Measurements from ENCODE around the gene GALP.

Gene GALP

GRCh38 chr19:56221851-56222250, 46.0 kb downstream of the GALP start:
- no peak overlapping the region for H3K4me3 ChIP-seq (replicated peaks; ENCODE audit: low read depth, low read length)
- no peak for DNase-seq (ENCODE audit: low read depth)
- TF ChIP-seq, protein P1, sequence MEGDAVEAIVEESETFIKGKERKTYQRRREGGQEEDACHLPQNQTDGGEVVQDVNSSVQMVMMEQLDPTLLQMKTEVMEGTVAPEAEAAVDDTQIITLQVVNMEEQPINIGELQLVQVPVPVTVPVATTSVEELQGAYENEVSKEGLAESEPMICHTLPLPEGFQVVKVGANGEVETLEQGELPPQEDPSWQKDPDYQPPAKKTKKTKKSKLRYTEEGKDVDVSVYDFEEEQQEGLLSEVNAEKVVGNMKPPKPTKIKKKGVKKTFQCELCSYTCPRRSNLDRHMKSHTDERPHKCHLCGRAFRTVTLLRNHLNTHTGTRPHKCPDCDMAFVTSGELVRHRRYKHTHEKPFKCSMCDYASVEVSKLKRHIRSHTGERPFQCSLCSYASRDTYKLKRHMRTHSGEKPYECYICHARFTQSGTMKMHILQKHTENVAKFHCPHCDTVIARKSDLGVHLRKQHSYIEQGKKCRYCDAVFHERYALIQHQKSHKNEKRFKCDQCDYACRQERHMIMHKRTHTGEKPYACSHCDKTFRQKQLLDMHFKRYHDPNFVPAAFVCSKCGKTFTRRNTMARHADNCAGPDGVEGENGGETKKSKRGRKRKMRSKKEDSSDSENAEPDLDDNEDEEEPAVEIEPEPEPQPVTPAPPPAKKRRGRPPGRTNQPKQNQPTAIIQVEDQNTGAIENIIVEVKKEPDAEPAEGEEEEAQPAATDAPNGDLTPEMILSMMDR (IDR thresholded peaks at IDR 0.05; ENCODE audit: low read length, missing control alignments): no peak

- TF ChIP-seq, protein P1 (IDR thresholded peaks at IDR 0.05; ENCODE audit: low read length, missing control alignments): no peak
- H3K4me3 ChIP-seq (replicated peaks; ENCODE audit: low read depth, low read length): no peak overlapping the region
- DNase-seq (ENCODE audit: low read depth): no peak
These were observed 47.1 kb downstream of the GALP start for GRCh38 chr19:56222901-56223300.

DNA sequence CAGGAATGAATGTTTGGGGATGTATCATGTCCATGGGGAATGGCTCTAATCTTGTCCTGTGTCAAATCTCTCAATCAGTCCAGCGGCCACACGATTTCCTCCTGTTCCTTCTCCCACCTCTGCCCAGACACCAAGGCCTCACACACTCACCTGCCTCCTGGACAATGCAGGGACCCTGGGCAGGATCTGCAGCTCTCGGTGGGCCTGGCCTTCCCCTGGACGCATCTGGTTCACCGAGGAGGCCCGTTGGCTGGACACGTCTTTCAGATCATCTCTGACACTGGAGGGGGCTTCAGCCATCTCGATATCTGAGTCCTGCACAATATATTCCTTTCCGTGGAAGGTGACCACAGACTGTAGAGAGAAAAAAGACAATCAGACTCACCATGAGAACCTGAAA, 47.7 kb downstream of the GALP start:
- no peak for DNase-seq (ENCODE audit: low read depth)
- H3K4me3 ChIP-seq (replicated peaks; ENCODE audit: low read depth, low read length): no peak overlapping the region
- TF ChIP-seq, protein P1 (IDR thresholded peaks at IDR 0.05; ENCODE audit: low read length, missing control alignments): no peak
